Measurements from ENCODE around the gene KCNQ2.

Gene KCNQ2

DNA sequence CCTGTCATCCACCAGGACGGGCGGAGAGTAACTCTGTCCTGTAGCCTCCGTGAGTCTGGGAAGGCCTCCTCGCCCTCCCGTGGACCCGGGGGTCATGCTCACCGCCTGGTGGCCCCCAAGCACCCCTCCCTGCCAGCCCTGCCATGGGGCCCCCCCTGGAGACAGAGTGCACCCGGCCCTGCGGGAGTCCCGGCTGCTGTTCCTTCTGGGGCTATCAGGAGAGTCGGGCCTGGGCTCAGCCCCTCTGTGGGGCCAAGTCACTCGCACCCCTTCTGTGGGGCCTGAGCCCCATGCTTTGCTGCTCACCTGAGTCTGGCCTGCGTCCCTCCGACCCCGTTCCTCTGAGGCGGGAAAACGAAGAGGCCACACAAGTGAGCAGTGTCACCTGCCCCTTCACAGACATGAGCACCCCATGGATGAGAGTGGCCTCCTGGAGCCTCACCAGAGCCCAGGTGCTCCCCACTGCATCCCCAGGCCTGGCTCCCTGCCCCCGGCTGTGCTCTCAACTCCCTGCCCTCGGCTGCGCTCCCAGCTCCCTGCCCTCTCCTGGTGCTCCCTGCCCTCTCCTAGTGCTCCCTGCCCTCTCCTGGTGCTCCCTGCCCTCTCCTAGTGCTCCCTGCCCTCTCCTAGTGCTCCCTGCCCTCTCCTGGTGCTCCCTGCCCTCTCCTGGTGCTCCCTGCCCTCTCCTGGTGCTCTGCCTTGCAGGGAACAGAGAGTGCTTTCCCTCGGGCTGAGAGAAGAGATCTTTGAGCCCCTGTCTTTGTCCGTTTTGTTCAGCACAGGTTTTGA lies 106.7 kb downstream of the KCNQ2 start:
- no peak for DNase-seq

DNA sequence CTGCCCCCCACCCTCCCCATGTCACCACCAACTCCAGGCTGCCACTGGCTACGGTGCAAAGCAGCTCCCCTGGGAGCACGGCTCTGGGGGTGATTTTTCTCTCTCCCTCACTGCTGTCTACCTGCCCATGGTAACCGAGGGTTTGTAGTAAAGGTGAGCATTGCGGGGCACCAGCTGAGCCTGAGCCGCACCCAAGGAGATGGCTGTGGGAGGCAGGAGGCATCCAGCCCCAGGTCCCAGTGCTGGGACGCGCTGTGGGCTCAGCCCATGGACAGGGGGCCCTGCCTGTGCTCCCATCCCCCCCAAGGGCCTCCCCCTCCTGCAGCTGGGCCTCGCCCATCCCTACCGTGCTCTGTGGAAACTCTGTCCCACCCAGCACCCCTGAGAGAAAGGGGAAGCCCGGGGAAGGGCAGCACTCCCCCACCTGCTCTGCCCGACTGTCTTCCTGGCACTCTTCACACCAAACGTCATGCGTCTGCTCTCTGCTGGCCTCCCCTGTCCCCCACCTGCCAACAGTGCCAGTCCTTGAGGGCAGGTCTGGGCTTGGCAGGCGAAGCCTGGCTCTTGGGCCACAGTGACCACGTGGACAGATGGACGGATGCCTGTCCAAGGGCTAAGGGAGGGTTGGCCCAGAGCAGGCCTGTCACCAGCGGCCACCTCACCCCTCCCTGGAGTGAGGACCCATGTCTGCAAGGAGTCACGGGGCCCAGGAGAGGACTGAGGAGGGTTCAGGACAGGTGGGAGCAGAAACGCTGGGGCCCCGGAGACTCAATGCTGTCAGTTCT lies 107.5 kb downstream of the KCNQ2 start:
- DNase-seq = no peak

DNA sequence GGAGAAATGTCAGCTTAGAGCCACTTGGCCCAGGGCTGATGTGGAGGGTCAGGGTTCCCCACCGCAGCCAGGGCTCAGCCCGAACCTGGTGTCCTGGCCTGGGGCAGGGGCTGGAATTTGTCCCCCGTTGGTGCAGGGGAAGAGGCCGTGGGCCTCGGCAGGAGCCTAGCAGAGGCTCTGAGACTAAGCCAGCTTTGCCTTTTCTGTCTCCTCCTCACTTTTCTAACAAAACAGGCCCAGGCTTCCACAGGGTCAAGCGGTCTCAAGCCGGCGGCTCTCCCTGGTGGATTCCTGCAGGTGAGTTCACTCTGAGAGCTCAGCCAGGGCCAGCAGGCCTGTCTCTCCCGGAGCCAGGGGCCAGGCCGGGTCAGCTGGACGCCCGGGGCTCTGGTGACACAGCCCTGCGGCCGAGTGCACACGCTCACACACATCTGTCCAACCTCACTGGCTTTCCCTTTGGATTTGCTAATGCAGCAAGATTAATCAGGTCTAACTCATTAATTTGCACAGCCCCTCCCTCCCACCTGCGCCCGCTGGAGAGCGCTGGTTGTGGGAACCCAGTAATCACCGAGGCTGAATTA lies 108.4 kb downstream of the KCNQ2 start:
- DNase-seq = no peak

DNA sequence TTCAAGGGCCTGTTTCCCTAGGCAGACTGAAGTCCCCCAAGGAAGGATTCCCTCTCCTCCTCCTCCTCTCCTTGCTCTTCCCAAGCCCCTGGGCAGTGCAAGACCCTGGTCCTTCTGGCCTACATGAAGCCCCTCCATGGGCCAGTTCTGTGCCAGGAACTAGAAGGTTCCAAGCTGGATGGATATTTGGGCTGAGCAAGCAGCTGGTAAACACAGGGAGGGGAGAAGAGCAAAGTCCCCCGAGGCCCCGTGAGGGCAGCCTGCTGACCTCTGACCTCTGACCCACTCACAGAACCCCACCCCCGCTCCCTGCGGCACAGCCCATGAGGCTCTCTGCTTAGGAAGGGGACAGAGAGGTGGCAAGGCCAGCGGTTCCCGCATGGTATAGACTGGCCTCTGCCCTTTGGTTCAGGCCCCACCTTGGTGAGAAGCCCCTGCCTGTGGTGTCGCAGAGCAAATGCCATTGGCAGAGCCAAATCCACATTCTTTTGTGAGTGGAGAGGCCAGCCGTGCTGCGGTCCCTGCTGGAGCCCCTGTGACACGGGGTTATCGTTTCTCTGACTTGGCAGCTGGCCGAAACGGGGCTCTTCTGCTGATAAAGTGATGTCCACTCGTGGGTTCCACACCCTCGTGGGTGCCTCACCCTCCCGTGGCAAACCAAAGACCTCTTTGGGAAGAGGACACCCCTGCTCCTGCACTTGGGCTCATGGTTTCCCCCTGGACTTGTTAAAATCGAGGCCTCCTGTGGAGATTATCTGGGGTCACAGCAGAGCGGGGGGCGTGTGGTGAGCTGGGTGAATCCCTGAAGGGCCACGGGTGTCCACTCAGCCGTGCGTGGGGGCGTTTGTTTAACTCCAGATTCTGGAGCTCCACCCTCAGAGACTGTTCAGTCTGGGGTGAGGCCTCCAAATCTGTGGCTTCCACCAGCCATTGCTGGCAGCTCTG lies 109.2 kb downstream of the KCNQ2 start:
- no peak for DNase-seq

DNA sequence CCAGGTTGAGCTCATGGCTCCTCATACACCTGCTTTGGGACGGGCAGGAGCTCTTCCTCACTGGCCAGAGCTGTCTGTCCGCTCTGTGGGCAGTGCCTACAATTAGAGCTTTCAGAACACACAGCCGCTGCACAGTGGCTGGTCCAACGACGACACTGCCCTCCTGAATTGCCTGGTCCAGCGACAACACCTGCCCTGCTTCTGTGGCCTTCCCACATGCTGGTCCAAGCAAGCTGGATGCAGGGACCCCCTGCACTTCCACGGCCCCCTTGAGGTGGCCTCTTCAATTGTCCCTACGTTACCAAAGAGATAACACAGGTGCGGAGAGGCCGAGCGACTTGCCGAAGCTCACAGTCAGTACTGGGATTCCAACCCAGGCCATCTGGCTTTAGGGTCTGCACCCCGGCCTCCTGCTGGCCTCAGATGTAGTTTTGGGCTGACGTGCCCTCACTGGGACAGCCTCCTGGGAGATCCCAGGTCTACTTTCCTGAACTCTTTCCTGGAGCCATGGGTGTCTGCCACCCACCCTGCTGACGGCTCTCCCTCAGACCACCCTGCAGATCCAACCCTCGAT lies 109.9 kb downstream of the KCNQ2 start:
- DNase-seq = no peak

DNA sequence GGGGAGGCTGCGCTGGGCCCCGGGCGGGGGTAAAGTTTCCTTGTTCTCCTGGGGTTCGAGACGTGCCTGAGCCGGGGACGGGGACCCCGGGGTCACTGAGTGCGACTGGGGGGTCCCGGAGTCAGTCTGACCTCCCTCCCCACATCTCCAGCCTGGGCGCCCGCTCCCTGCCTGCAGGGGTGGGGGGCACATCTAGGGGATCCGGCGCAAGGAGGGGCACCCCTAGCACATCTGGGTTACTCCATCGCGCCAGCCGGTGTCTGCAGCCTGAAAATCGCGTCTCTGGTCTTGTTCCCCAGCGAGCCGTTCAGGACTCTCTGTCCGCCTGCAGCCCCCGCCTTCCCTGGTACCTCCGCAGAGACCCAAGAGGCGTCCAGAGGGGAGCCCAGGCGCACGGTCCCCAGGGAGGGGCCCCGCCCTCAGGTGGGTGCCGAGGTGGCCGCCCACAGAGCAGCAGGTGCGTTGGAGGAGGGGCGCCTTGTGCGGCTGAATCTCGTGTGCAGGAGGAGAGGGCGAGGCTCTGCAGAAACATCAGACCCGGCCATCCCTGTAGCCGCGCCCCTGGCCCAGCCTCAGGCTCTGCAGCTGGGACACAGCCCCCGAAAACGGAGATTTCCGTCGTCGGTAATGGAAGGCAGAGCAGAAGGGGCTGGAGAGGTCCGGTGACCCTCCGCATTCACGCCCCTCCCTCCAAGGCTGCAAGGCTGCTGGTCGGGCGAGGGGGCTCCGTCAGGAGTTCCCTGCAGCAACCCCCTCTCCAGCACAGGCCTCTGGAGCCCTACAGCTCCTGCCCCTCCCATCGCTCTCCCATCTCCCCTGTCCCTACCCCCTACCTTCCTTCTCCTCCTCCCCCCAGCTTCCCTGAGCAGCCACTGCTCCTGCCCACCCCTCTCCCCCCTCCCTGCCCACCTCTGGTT lies 110.7 kb downstream of the KCNQ2 start:
- DNase-seq = no peak

DNA sequence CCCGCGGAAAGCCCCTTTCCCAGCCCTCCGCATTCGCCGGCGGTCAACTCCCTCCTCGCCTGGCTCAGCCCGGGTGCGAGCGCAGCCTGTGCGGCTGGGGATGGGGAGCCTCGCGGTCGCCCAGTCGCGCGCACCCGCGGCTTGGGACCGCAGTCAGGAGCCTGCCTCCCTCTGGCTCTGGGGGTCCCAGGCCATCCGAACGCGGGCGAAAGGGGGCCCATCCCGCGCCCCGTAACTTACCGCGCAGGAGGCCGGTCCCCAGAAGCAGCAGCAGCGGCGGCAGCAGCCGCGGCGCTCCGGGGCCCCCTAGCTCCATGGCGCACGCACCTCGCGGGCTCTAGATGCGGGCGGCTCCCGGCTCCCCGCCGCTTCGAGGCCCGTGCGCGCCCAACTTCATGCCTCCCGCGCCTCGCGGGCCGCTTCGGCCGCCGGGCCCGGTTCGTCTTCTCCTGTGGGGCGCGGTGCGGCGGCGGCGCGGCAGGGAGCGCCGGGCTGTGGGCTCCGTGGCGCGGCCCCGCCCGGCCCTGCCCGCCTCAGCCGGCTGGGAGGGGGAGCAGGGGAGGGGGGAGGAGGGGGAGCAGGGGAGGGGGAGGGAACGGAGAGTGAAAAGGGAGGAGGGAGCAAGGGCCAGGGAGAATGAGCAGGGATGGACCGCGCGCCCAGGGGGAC lies 111.5 kb downstream of the KCNQ2 start, which contains the start of gene CHRNA4:
Gene CHRNA4 (minus strand): TSS at position 500 of the 669 bp plus-strand sequence. CDS start 184 bp downstream, at position 316.
- no peak for DNase-seq

DNA sequence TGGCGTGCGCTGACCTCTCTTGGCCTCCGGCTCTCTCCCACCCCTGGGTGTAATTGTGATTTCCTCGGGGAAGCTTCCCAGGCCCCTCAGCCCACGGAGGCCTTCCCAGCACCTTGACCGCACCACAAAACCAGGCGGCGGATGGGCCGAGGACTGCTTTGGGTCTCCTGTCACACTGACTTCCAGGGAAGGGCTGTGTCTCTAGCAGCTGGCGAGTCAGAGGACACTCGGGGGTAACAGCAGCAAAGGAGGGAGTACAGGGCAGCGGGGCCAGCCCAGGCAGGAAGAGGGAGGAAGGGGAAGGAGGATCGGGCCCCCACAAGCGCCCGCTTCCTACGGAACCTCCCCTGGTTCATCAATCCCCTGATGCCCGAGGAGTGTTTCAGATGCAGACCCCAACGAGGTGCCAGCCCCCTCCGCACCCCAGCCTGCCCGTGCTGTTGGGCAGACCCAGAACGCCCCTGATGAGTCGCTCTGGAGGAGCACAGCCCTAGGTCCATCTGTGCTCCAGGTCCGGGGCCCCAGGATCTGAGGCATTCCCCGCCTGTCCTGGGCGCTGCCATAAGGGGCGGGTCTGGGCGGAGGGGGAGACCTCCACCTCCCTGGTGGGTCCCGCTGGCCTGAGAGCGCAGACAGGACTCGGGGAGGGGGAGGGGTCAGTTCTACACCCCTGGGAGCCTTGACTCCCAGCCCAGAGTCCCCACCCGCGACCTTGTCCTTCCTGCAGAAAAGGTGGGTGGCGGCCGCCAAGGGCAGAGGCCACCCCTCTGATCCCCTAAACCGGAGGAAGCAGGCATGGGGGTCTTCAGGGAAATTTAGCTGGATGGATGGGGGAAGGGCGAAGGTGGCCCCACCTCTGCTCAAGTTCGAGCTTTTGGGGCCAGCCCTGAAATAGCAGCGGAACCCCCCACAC lies 112.3 kb downstream of the KCNQ2 start:
- no peak for DNase-seq

DNA sequence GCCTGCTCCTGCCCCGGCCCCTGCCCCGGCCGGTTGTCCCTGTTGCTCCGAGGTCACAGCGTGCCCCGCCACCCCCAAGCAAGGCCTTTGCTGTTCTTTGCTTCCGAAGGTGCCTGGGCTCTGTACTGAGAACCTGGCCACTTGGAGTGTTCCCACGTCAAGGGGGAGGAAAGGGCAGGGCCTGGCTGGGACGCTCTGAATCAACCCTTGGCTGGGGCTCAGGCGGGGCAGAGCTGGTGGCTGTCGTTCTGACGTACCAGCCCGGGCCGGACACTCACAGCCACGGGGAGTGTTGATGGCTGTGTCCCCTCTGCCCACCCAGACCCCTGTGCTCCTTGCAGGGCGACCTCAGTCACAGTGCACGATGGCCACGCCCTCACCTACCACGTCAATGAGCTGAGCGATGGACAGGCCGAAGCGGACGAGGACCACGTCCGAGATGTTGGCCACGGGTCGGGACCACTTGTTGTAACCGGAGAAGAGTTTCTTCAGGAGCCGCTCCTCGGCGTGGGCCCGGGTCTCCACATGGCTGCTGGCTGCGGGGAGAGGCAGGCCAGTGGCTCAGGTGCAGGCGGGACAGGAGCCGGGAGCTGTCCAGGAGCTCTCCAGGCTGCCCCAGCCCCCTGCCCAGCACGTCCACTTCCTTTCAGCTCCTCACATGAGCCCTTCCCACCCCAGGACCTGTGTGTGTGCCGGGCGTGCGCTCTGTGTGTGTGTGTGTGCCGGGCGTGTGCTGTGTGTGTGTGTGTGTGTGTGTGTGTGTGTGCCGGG lies 113.1 kb downstream of the KCNQ2 start:
- no peak for DNase-seq

DNA sequence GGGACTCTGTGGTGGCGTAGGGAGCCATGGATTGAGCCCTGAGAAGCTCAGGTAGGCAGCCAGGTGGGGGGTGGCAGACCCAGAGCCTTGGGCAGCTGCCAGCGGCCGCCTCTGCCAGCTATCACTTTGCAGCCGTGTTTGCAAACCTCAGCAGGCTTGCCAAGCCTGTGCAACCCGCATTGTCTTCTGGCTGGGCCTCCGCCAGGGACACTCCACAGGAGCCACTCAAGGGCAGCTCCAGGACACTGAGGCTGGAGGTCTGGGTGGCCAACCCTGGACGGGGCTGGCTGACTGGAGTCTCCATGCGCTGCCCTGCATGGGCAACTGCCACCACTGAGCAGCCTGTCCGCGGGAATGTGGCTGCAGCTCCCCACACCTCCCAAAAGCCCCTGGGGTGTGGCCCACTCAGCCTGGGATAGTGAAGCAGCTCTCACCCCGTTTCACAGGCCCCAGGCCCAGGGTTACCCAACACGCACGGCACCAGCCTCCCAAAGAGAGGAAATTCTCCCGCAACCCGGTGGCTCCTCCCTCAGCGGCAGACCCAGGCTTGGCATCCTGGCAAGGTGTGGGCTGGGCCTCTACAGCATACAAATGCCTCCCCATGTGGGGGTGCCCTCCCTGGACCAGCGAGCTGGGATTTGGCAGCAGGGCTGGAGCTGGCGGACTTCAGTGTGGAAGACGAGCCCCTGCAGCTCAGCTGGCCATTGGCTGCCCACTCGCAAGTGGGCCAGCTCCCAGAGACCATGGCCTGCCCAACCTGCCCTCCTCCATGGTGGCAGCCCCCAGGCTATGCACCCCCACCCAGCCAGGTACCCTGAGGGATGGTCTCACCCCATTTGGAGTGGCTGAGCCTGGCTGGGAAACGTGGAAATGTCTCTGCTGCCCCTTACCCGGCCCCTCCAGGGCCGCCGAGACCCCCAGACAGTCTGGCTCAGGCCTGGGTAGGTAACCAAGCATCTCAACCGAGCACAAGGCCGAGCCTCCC lies 114.2 kb downstream of the KCNQ2 start:
- DNase-seq = no peak

DNA sequence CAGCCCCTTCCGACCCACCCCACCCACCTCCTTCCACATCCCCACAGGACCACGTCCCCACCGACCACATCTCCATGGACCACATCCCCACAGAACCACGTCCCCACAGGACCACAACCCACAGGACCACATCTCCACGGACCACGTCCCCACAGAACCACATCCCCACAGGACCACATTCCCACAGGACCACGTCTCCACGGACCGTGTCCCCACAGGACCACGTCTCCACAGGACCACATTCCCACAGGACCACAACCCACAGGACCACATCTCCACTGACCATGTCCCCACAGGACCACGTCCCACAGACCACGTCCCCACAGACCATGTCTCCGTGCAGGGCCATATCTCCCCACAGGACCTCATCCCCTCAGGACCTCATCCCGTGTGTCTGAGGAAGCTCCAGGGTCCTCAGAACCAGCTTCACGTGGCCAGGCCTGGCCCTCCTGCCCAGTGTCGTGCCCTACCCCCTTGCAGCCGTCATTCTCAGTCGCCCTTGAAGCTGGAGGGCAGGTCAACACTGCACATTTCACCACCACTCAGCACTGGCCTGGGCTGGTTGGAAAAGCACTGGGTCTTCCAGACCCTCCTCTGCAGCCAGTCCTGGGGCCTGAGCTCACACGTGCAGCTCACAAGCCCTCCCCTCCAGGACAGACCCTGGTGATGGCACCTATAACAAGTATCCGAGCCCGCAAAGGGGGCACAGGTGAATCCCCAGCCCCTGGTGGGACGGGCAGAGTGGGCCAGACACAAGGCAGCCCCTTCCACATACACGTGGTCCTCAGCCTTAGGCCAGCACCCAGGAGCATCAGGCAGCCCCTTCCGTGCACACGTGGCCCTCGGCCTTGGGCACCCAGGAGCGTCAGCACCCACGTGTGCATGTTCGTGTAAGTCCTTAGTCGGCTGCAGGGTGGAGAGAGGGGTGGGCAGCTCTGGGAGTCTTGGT lies 115.2 kb downstream of the KCNQ2 start:
- DNase-seq = no peak

DNA sequence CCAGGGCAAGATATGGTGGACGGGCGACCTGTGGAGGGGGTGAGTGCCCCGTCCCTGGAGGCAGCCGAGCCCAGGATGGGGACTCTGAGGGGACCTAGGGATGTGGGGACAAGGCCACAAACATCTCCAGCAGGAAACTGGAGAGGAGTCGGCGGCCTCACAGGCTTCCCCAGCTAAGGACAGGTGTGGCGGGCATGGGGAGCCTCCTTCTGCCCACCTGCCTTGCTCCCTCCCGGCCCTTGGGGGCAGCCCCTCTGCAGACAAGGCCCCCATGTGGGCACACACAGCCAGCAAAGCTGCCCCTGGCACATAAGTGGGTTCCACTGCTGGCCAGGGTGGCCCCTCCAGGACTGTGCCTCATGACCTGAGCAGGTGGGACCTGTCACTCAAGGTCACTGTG lies 115.9 kb downstream of the KCNQ2 start:
- DNase-seq = no peak

DNA sequence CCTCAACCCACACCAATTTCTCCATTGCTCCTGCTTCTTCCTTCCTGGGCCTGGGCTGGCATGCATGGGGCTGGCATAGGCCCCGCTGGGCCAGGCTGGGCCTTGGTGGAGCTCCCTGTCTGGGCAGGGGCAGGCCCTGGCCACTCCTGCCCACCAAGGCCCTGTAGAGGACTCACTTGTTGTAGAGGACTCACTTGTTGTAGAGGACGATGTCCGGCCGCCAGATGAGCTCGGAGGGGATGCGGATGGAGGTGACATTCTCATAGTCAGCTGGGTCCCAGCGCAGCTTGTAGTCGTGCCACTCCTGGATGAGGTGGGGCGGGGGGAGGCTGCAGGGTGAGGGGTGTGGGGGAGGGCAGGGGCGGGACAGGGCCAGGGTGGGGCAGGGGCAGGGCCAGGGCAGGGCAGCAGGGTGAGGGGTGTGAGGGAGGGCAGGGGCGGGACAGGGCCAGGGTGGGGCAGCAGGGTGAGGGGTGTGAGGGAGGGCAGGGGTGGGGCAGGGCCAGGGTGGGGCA lies 116.6 kb downstream of the KCNQ2 start:
- no peak for DNase-seq

DNA sequence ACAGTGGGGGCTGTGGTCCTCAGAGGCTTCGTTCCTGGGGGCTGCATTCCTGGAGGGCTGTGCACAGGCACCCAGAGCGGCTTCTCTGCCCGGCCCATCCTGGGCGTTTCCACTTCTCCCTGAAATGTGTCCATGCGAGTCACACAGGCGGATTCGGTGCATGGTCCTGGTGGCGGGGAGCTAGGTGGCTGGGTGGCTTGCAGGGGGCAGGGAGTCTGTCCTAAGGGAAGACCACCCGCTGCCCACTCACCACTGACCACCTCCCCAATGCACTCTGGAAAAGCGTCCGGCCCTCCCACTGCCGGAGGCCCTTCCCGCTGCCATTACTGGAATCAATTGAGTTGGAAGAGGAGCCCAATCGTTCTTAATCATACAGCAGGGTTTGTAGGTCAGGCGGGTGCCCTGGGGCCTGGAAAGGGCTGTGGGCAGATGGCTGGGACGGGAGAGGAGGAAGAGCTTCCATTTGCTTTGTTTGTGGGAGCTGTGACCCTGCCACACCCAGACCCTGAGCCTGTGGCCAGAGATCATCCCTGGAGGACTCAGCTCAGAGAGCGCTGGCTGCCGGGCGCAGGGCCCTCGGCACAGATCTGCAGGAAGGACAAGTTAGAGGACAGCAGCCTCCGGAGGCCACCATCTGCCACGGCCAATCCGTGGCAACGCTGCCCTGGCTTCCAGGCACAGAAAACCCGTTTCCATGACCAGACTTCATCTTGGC lies 117.7 kb downstream of the KCNQ2 start:
- no peak for DNase-seq

DNA sequence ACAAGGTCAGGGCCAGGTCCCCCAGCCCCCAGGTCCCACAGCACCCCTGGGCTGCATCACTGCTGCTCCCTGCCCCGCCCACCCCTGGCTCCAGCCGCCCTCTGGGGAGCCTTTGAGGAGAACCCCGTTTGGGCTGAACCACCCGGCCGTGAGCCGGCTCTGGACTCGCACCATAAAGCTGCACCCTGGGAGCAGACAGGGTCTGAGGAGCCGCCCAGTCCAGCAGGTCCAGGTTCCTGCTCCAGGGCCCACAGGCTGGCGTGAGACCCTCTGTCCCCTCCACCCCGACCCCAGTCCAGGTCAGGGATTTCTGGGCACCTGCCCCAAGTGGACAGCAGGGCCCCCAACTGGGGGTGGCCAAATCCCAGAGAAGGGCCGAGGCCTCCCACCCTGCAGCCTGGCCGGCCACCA lies 119.6 kb downstream of the KCNQ2 start:
- no peak for DNase-seq

Data from MV-4-11 (cell line).